BLaER1 treated with 17β-estradiol and CSF1 and Interleukin-3, amounts not matched to agents 10 nM and 100 nM (cell line): ENCODE measurements around the gene OAS3.

ENCODE experiments used
- H3K27ac ChIP-seq, 11 experiments: shearing (Covaris generic); formaldehyde crosslinking; 2 replicates each; pipeline ENCODE4 v1.8.1; 2022
- H3K27me3 ChIP-seq, 11 experiments: shearing (Covaris generic); formaldehyde crosslinking; 2 replicates each; pipeline ENCODE4 v1.8.1; 2022
- H3K36me3 ChIP-seq, 11 experiments: shearing (Covaris generic); formaldehyde crosslinking; 2 replicates each; pipeline ENCODE4 v1.8.1; 2022
- H3K4me1 ChIP-seq, 10 experiments: shearing (Covaris generic); formaldehyde crosslinking; 2 replicates each; pipeline ENCODE4 v1.8.1; 2022
- H3K4me2 ChIP-seq, 11 experiments: shearing (Covaris generic); formaldehyde crosslinking; 2 replicates each; pipeline ENCODE4 v1.8.1; 2022
- H3K4me3 ChIP-seq, 10 experiments: shearing (Covaris generic); formaldehyde crosslinking; 2 replicates each; pipeline ENCODE4 v1.8.1; 2022
- H3K9ac ChIP-seq, 11 experiments: shearing (Covaris generic); formaldehyde crosslinking; 2 replicates each; pipeline ENCODE4 v1.8.1; 2022
- H3K9me3 ChIP-seq, 11 experiments: shearing (Covaris generic); formaldehyde crosslinking; replicated peaks in 1 of 11; 2 replicates each; pipeline ENCODE4 v1.8.1; 2022
- H4K20me1 ChIP-seq, 11 experiments: shearing (Covaris generic); formaldehyde crosslinking; 2 replicates each; pipeline ENCODE4 v1.8.1; 2022
- Cebpa-rat ChIP-seq, 11 experiments: shearing (Covaris generic); IDR thresholded peaks; 2 replicates each; pipeline ENCODE4 v1.8.1; 2022

Gene OAS3

DNA sequence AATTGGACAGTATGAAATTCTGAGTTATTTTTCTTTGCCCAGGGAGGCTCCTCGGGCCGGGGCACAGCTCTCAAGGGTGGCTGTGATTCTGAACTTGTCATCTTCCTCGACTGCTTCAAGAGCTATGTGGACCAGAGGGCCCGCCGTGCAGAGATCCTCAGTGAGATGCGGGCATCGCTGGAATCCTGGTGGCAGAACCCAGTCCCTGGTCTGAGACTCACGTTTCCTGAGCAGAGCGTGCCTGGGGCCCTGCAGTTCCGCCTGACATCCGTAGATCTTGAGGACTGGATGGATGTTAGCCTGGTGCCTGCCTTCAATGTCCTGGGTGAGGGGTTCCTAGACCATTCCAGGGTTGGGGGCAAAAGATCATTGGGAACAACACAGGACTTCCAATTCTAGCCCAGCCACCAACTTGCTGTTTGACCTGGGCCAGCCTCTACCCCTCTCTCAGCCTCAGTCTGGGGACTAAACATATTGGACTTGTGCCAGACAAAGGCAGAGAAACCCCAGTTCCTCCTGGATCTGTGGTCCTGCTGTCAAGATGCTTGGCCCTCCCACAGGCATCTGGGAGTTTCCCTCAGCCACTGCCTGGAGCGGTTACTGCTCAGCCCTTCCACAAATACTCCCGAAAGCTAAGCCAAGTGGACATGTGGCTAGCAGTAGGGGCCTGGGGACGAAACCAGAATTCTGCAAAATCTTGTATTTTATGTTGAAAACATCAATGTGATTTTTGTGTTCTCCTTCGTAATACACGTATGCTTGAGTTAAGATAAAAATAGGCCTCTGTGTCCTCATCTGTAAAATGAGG, 3.5 kb downstream of the OAS3 start:
- Histone ChIP-seq H3K27ac (no peak overlapping the region), H3K9ac (no peak overlapping the region), H3K9me3 (no peaks in the 10 kb centered on the region), H3K27me3 (no peaks in the 10 kb centered on the region), H3K4me3 (no peak overlapping the region), H3K36me3 (peaks cover 0 to 23% (median 5%) of the 10 kb centered on the region in 11 experiments; a peak in 6 of 22 replicates), H4K20me1 (no peaks in the 10 kb centered on the region; a peak in 1 of 22 replicates), H3K4me2 (no peak overlapping the region), H3K4me1 (peaks cover 22 to 30% (median 27%) of the 10 kb centered on the region in 10 experiments)
- no peak for TF ChIP-seq Cebpa-rat (IDR thresholded peaks at IDR 0.05)

- Histone ChIP-seq H4K20me1 (no peaks in the 10 kb centered on the region; a peak in 1 of 22 replicates), H3K4me2 (no peak overlapping the region), H3K9ac (no peak overlapping the region), H3K4me1 (peaks cover 22 to 30% (median 27%) of the 10 kb centered on the region in 10 experiments), H3K36me3 (peaks cover 0 to 31% (median 11%) of the 10 kb centered on the region in 11 experiments; a peak in 10 of 22 replicates), H3K27ac (no peak overlapping the region), H3K9me3 (no peaks in the 10 kb centered on the region), H3K4me3 (no peak overlapping the region), H3K27me3 (no peaks in the 10 kb centered on the region)
- no peak for TF ChIP-seq Cebpa-rat (IDR thresholded peaks at IDR 0.05)
These were observed 4.3 kb downstream of the OAS3 start for GRCh38 chr12:112942572-112942971.

DNA sequence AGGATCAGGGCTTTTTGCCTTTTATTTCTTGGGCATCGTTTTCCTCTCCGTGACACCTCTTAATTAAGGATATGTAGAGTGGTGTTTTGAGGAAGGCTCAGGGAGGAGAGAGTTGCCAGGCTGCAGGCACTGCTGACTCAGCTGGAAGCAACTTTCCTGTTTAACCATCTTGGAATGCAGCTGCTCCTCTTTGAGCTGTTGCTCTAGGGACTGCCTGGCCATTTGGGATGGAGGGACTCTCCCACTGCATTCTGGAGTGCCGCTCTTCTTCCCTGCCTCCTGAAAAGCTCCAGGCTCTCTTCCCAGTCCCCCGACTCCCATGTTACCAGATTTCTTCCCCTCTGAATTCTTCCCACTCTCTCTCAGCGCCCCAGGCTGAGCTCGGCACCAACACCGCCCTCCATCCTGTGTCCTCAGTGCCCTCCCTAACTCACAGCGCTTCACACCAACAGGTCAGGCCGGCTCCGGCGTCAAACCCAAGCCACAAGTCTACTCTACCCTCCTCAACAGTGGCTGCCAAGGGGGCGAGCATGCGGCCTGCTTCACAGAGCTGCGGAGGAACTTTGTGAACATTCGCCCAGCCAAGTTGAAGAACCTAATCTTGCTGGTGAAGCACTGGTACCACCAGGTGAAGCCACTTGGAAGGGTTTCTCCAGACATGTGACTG, 5.9 kb downstream of the OAS3 start:
- Histone ChIP-seq H3K36me3 (peaks cover 0 to 46% (median 17%) of the 10 kb centered on the region in 11 experiments; a peak in 11 of 22 replicates), H4K20me1 (no peaks in the 10 kb centered on the region; a peak in 1 of 22 replicates), H3K4me2 (no peak overlapping the region), H3K27me3 (no peaks in the 10 kb centered on the region), H3K4me1 (peaks cover 13 to 17% (median 16%) of the 10 kb centered on the region in 10 experiments), H3K27ac (no peak overlapping the region), H3K9me3 (no peaks in the 10 kb centered on the region), H3K4me3 (no peak overlapping the region), H3K9ac (no peak overlapping the region)
- TF ChIP-seq Cebpa-rat (IDR thresholded peaks at IDR 0.05): no peak

- H3K9me3 ChIP-seq: no peaks in the 10 kb centered on the region
- H3K9ac ChIP-seq: no peak overlapping the region
- no peak overlapping the region for H3K4me3 ChIP-seq
- H3K4me2 ChIP-seq: no peak overlapping the region
- no peak for TF ChIP-seq Cebpa-rat (IDR thresholded peaks at IDR 0.05)
- H4K20me1 ChIP-seq: no peaks in the 10 kb centered on the region; a peak in 1 of 22 replicates
- H3K27ac ChIP-seq: no peak overlapping the region
- H3K27me3 ChIP-seq: no peaks in the 10 kb centered on the region
- peaks cover 0 to 47% (median 17%) of the 10 kb centered on the region in 11 experiments; a peak in 11 of 22 replicates for H3K36me3 ChIP-seq
- H3K4me1 ChIP-seq: peaks cover 0 to 4% (median 3%) of the 10 kb centered on the region in 10 experiments; a peak in 13 of 20 replicates
These were observed 7.2 kb downstream of the OAS3 start for GRCh38 chr12:112945515-112945914.

GRCh38 chr12:112946236-112947000, 8.1 kb downstream of the OAS3 start:
- no peaks in the 10 kb centered on the region; a peak in 1 of 22 replicates for H4K20me1 ChIP-seq
- no peak for TF ChIP-seq Cebpa-rat (IDR thresholded peaks at IDR 0.05)
- no peak overlapping the region for H3K4me2 ChIP-seq
- H3K4me1 ChIP-seq: no peaks in the 10 kb centered on the region
- H3K4me3 ChIP-seq: no peak overlapping the region
- H3K9ac ChIP-seq: no peak overlapping the region
- H3K9me3 ChIP-seq: peaks cover 0 to under 1% (median 0%) of the 10 kb centered on the region in 11 experiments; a peak in 1 of 22 replicates
- no peaks in the 10 kb centered on the region for H3K27me3 ChIP-seq
- H3K36me3 ChIP-seq: peaks cover 0 to 55% (median 20%) of the 10 kb centered on the region in 11 experiments; a peak in 12 of 22 replicates
- no peak overlapping the region for H3K27ac ChIP-seq

DNA sequence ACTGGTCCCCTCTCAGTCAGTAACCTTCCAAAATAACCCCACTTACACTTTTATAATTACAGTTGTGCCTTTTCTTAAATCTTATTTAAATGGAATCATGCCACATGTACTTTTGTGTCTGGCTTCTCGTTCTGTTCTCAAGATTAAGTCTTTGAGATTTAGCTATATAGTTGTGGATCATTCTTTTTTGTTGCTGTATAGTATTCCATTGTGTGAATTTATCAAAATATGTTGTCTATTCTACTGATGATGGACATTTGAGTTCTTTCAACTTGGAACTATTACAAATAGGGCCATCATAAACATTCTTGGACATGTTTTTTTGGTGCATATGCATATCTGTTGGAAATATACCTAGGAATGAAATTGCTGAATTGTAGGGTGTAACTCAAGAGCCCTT, 9.0 kb downstream of the OAS3 start:
- Histone ChIP-seq H3K9ac (no peak overlapping the region), H4K20me1 (no peaks in the 10 kb centered on the region; a peak in 1 of 22 replicates), H3K27me3 (no peaks in the 10 kb centered on the region), H3K9me3 (peaks cover 0 to 10% (median 8%) of the 10 kb centered on the region in 11 experiments; a peak in 14 of 22 replicates), H3K4me1 (no peaks in the 10 kb centered on the region), H3K4me2 (no peak overlapping the region), H3K36me3 (peaks cover 2 to 64% (median 29%) of the 10 kb centered on the region in 11 experiments; a peak in 12 of 22 replicates), H3K27ac (no peak overlapping the region), H3K4me3 (no peak overlapping the region)
- no peak for TF ChIP-seq Cebpa-rat (IDR thresholded peaks at IDR 0.05)

DNA sequence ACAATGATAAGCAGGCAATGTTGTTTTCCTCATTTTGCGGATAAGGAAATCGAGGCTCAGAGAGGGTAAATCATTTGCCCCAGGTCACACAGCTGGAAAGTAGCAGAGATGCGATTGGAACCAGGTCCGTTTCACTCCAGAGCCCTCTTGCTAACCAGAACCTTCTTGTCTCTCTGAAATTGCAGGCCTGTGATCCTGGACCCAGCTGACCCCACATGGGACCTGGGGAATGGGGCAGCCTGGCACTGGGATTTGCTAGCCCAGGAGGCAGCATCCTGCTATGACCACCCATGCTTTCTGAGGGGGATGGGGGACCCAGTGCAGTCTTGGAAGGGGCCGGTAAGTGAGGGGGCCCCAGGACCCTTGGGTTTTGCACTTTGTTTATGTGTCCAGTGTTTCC, 9.5 kb downstream of the OAS3 start:
- Histone ChIP-seq H3K9me3 (peaks cover 0 to 14% (median 8%) of the 10 kb centered on the region in 11 experiments; a peak in 14 of 22 replicates), H3K4me1 (no peaks in the 10 kb centered on the region), H3K36me3 (peaks cover 6 to 64% (median 33%) of the 10 kb centered on the region in 11 experiments; a peak in 12 of 22 replicates), H3K9ac (no peak overlapping the region), H3K27ac (no peak overlapping the region), H3K27me3 (no peaks in the 10 kb centered on the region), H3K4me2 (no peak overlapping the region), H3K4me3 (no peak overlapping the region), H4K20me1 (no peaks in the 10 kb centered on the region; a peak in 1 of 22 replicates)
- no peak for TF ChIP-seq Cebpa-rat (IDR thresholded peaks at IDR 0.05)

GRCh38 chr12:112948806-112949205, 10.5 kb downstream of the OAS3 start:
- no peaks in the 10 kb centered on the region for H3K4me1 ChIP-seq

More at GRCh38 chr12:112948806-112949205, 10.5 kb downstream of the OAS3 start:
- Histone ChIP-seq H3K36me3 (peaks cover 6 to 64% (median 33%) of the 10 kb centered on the region in 11 experiments; a peak in 12 of 22 replicates), H3K9me3 (peaks cover 0 to 14% (median 8%) of the 10 kb centered on the region in 11 experiments; a peak in 15 of 22 replicates), H3K4me2 (no peak overlapping the region), H3K27me3 (no peaks in the 10 kb centered on the region), H3K27ac (no peak overlapping the region), H3K9ac (no peak overlapping the region), H4K20me1 (no peaks in the 10 kb centered on the region; a peak in 1 of 22 replicates), H3K4me3 (no peak overlapping the region)
- TF ChIP-seq Cebpa-rat (IDR thresholded peaks at IDR 0.05): no peak
